HG03521 (cell line): Measurements from ENCODE around the gene ZNF296.

Source experiments
- ATAC-seq: cut with Tn5 transposase; IDR thresholded peaks from one replicate; pipeline ENCODE4 v1.9.1; 2021; ENCODE audit warnings: mild to moderate bottlenecking, moderate library complexity; ENCODE audit not compliant: unreplicated experiment

ZNF296 gene

GRCh38 chr19:45061965-45062364, 14.3 kb downstream of the ZNF296 start:
- no peak for ATAC-seq

- no peak for ATAC-seq
These were observed 16.9 kb downstream of the ZNF296 start for GRCh38 chr19:45059258-45059965.

- no peak for ATAC-seq
These were observed 17.6 kb downstream of the ZNF296 start for GRCh38 chr19:45058622-45059159.

- no peak for ATAC-seq
These were observed 18.8 kb downstream of the ZNF296 start for GRCh38 chr19:45057444-45057843.

GRCh38 chr19:45056831-45057230, 19.4 kb downstream of the ZNF296 start:
- ATAC-seq = no peak

- no peak for ATAC-seq
These were observed 24.2 kb downstream of the ZNF296 start for GRCh38 chr19:45051929-45052579.

- no peak for ATAC-seq
These were observed 26.2 kb downstream of the ZNF296 start for GRCh38 chr19:45050036-45050435.

- no peak for ATAC-seq
These were observed 27.1 kb downstream of the ZNF296 start for GRCh38 chr19:45049073-45049736.

GRCh38 chr19:45047188-45047797, 29.0 kb downstream of the ZNF296 start:
- ATAC-seq = no peak

GRCh38 chr19:45046355-45046754, 29.9 kb downstream of the ZNF296 start:
- ATAC-seq = no peak

GRCh38 chr19:45045671-45046353, 30.5 kb downstream of the ZNF296 start:
- ATAC-seq = no peak

GRCh38 chr19:45041125-45041524, 35.2 kb downstream of the ZNF296 start:
- ATAC-seq = no peak

GRCh38 chr19:45040059-45040771, 36.1 kb downstream of the ZNF296 start:
- no peak for ATAC-seq

- peak; percentile 85 for ATAC-seq
These were observed 37.1 kb downstream of the ZNF296 start, which contains the start of gene CLASRP for GRCh38 chr19:45038931-45039893. CLASRP (plus strand) TSS chr19:45039045; CDS start chr19:45040213, 1,168 bp downstream.

- no peak for ATAC-seq
These were observed 38.7 kb downstream of the ZNF296 start for GRCh38 chr19:45037393-45038169.

- ATAC-seq = no peak
These were observed 40.5 kb downstream of the ZNF296 start for GRCh38 chr19:45035755-45036154.

GRCh38 chr19:45032421-45032820, 43.9 kb downstream of the ZNF296 start:
- no peak for ATAC-seq

- ATAC-seq = no peak
These were observed 45.5 kb downstream of the ZNF296 start for GRCh38 chr19:45030825-45031224.
